IPS-NIHi7 (cell line): ENCODE results near the gene DEFB131B.
"Not testable (repeated sequence)": the region's sequence is repeated elsewhere in the genome, so short reads cannot be mapped to it uniquely, and the experiment has no call there.

Experiments used
- DNase-seq: peaks from one replicate; pipeline ENCODE4 v3.0.0; 2012; ENCODE audit warnings: mixed read lengths; ENCODE audit errors: extremely low spot score

DEFB131B gene

GRCh38 chr11:71911321-71911985, 33.2 kb downstream of the DEFB131B start:
- DNase-seq = not testable (repeated sequence)

GRCh38 chr11:71911986-71912340, 33.7 kb downstream of the DEFB131B start:
- DNase-seq = not testable (repeated sequence)

- no peak for DNase-seq
These were observed 35.7 kb downstream of the DEFB131B start for GRCh38 chr11:71913756-71914526.

- DNase-seq = no peak
These were observed 36.5 kb downstream of the DEFB131B start for GRCh38 chr11:71914617-71915189.

GRCh38 chr11:71917646-71918140, 39.4 kb downstream of the DEFB131B start:
- DNase-seq = no peak

GRCh38 chr11:71927820-71928736, 49.8 kb downstream of the DEFB131B start, which contains the start of gene XNDC1N:
Gene XNDC1N (minus strand): TSS chr11:71928594. CDS start chr11:71923353, 5,241 bp downstream.
- peak; percentile 85 for DNase-seq

- DNase-seq = peak; percentile 99
These were observed 50.6 kb downstream of the DEFB131B start, which contains the start of gene RNF121 for GRCh38 chr11:71928737-71929443. Gene RNF121 (plus strand): TSS chr11:71929046. CDS start chr11:71929062, 16 bp downstream.

- no peak for DNase-seq
These were observed 51.2 kb downstream of the DEFB131B start for GRCh38 chr11:71929491-71929890.

- DNase-seq = no peak
These were observed 52.4 kb downstream of the DEFB131B start for GRCh38 chr11:71930556-71931244.

GRCh38 chr11:71931245-71931602, 53.0 kb downstream of the DEFB131B start:
- no peak for DNase-seq

- DNase-seq = no peak
These were observed 55.1 kb downstream of the DEFB131B start for GRCh38 chr11:71933141-71933933.
